Neuronal stem cell (in vitro differentiated cells): ENCODE data around the gene TFEB.

ENCODE experiments used
- DNase-seq: peaks from one replicate; pipeline ENCODE4 v3.0.0-alpha.2; 2013; ENCODE audit warnings: low spot score
- H2AFZ ChIP-seq: one replicate; pipeline ENCODE4 v1.6.1; 2013; ENCODE audit warnings: mild to moderate bottlenecking, low read length, inconsistent platforms
- H2AK5ac ChIP-seq: 2 replicates; pipeline ENCODE4 v1.6.1; 2013; ENCODE audit warnings: low read depth, mild to moderate bottlenecking, inconsistent platforms, low read length, moderate library complexity, mixed read lengths
- H2BK120ac ChIP-seq: 2 replicates; pipeline ENCODE4 v1.6.1; 2013; ENCODE audit warnings: low read depth, mild to moderate bottlenecking, inconsistent platforms, low read length, moderate library complexity, mixed read lengths
- H2BK12ac ChIP-seq: one replicate; pipeline ENCODE4 v1.6.1; 2013; ENCODE audit warnings: low read length, inconsistent platforms
- H2BK15ac ChIP-seq: 2 replicates; pipeline ENCODE4 v1.6.1; 2013; ENCODE audit warnings: mild to moderate bottlenecking, low read length, inconsistent platforms, mixed read lengths
- H2BK5ac ChIP-seq: one replicate; pipeline ENCODE4 v1.6.1; 2013; ENCODE audit warnings: inconsistent platforms, mild to moderate bottlenecking, low read length, moderate library complexity
- H3K14ac ChIP-seq: one replicate; pipeline ENCODE4 v1.6.1; 2013; ENCODE audit warnings: low read length, inconsistent platforms
- H3K18ac ChIP-seq: 2 replicates; pipeline ENCODE4 v1.6.1; 2013; ENCODE audit warnings: low read length, inconsistent platforms
- H3K23ac ChIP-seq: 2 replicates; pipeline ENCODE4 v1.6.1; 2013; ENCODE audit warnings: low read depth, mild to moderate bottlenecking, mixed read lengths, low read length, inconsistent platforms; ENCODE audit not compliant: poor library complexity
- H3K27ac ChIP-seq: replicated peaks from 3 replicates; pipeline ENCODE4 v1.5.1; 2013; ENCODE audit warnings: low read length, inconsistent platforms
- H3K27me3 ChIP-seq, 3 experiments: 2 replicates each; pipeline ENCODE4 v1.6.1; 2013; ENCODE audit warnings: low read length in 3 of 3, mild to moderate bottlenecking in 2 of 3, inconsistent platforms in 1 of 3, low read depth in 1 of 3, mixed read lengths in 1 of 3, moderate library complexity in 1 of 3; ENCODE audit not compliant: control insufficient read depth in 3 of 3, insufficient read depth in 3 of 3
- H3K36me3 ChIP-seq, 2 donors: replicated peaks in 1 of 2; 2 replicates each; pipeline ENCODE4 v1.6.1; 2013; ENCODE audit warnings: low read length in 2 of 2; ENCODE audit not compliant: control insufficient read depth in 2 of 2, insufficient read depth in 2 of 2
- H3K4ac ChIP-seq: 2 replicates; pipeline ENCODE4 v1.6.1; 2013; ENCODE audit warnings: inconsistent platforms, mild to moderate bottlenecking, low read length, moderate library complexity
- H3K4me1 ChIP-seq, 2 donors: 1 replicate in 1 of 2; 2 replicates in 1 of 2; pipeline ENCODE4 v1.6.1; 2013; ENCODE audit warnings: low read length in 2 of 2, low read depth in 1 of 2; ENCODE audit not compliant: control insufficient read depth in 2 of 2, insufficient read depth in 1 of 2
- H3K4me2 ChIP-seq: one replicate; pipeline ENCODE4 v1.6.1; 2013; ENCODE audit warnings: mild to moderate bottlenecking, low read length, inconsistent platforms; ENCODE audit not compliant: insufficient read depth, poor library complexity, severe bottlenecking
- H3K4me3 ChIP-seq, 2 donors: 2 replicates each; pipeline ENCODE4 v1.5.1; 2013; ENCODE audit warnings: low read length in 2 of 2, mild to moderate bottlenecking in 2 of 2, inconsistent platforms in 1 of 2, moderate library complexity in 1 of 2
- H3K79me1 ChIP-seq: one replicate; pipeline ENCODE4 v1.6.1; 2013; ENCODE audit warnings: low read depth, mild to moderate bottlenecking, inconsistent platforms, low read length, moderate library complexity
- H3K9ac ChIP-seq: one replicate; pipeline ENCODE4 v1.6.1; 2013; ENCODE audit warnings: mild to moderate bottlenecking, low read depth, low read length, inconsistent platforms; ENCODE audit not compliant: poor library complexity
- H3K9me3 ChIP-seq, 2 donors: replicated peaks in 1 of 2; 2 replicates each; pipeline versions ENCODE3 to v1.6.1; 2013; ENCODE audit warnings: low read length in 2 of 2, mild to moderate bottlenecking in 2 of 2, inconsistent platforms in 1 of 2, low read depth in 1 of 2, mixed read lengths in 1 of 2, moderate library complexity in 1 of 2; ENCODE audit not compliant: control insufficient read depth in 2 of 2, insufficient read depth in 1 of 2
- H4K8ac ChIP-seq: one replicate; pipeline ENCODE4 v1.6.1; 2013; ENCODE audit warnings: low read depth, mild to moderate bottlenecking, inconsistent platforms, low read length, moderate library complexity
- H4K91ac ChIP-seq: one replicate; pipeline ENCODE4 v1.6.1; 2013; ENCODE audit warnings: low read length, low read depth, mild to moderate bottlenecking, inconsistent platforms; ENCODE audit not compliant: poor library complexity
- WGBS, 2 donors: extraction: QIAGEN DNeasy Blood & Tissue Kit; methylation state at CpG; one replicate each; pipeline ENCODE4 v1.1.7; 2013; ENCODE audit warnings: missing lambda C conversion rate in 2 of 2, mixed read lengths in 1 of 2; ENCODE audit not compliant: insufficient read length in 2 of 2, insufficient replicate concordance in 1 of 2; ENCODE audit errors: extremely low coverage in 2 of 2; 5-methylcytosine and 5-hydroxymethylcytosine counted together

TFEB gene

GRCh38 chr6:41744236-41744787, 8.9 kb upstream of the TFEB start:
- Histone ChIP-seq H3K9ac (no peak overlapping the region), H2BK5ac (no peak overlapping the region), H2AK5ac (no peak overlapping the region), H3K18ac (no peak overlapping the region), H3K4me2 (no peak overlapping the region), H2BK12ac (peak overlapping the region; percentile 77), H3K79me1 (no peaks in the 10 kb centered on the region), H3K27ac (no peak overlapping the region), H2BK15ac (peak overlapping the region; percentile 46), H3K4ac (no peak overlapping the region), H2BK120ac (no peak overlapping the region), H3K23ac (no peak overlapping the region), H4K8ac (no peak overlapping the region), H3K4me3 (no peak overlapping the region), H3K9me3 (peaks cover 0 to 2% of the 10 kb centered on the region in 2 donors), H3K36me3 (no peaks in the 10 kb centered on the region), H2AFZ (no peak overlapping the region), H3K14ac (peak overlapping the region; percentile 73), H3K27me3 (peaks cover 0 to 50% (median 0%) of the 10 kb centered on the region in 3 experiments), H4K91ac (no peak overlapping the region), H3K4me1 (peaks cover 0 to 4% of the 10 kb centered on the region in 2 donors)
- no peak for DNase-seq
- no CpG with 5 or more reads among the region's 7 CpGs for WGBS, 2 donors

DNA sequence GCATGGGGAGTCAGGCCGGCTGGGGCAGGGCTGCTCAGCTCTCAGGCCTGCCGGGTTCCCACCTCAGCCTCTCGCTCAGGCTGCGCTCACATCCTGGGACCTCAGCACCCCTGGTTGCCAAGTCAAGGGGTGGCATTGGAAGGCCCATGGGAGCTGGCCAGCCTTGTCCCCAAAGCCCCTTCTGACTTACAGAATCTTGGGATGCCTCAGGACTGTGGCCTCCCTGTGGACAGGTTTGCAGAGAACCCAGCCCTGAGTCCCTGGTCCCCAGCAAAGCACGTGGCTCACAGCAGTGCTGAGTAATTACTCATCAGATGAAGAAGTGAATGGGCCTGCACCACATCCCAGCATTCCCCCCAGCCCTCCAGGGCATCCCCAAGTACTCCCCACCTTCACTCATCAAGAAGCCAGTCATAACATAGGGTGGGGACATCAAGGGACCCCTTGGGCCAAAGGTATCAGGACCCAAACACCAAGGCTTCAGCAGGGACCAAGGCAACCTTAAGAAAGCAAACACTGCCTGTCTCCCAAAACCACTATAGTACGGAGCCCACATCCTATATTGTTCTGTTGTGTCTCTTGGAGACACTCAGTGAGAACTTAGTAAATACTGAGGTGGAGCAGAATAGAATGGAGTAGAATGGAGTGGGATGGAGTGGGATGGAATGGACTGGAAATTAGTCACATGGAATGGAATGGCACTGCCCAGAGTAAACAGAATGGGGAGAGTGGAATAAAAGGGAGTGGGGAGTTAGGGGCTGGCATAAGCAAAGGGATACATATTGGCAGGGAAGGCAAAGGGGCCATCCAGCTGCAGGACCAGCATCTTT, 8.2 kb upstream of the TFEB start:
- Histone ChIP-seq H3K9ac (no peak overlapping the region), H4K91ac (no peak overlapping the region), H2BK15ac (peak overlapping the region; percentile 46), H3K36me3 (no peaks in the 10 kb centered on the region), H3K79me1 (no peaks in the 10 kb centered on the region), H3K4ac (no peak overlapping the region), H3K27me3 (peaks cover 0 to 47% (median 0%) of the 10 kb centered on the region in 3 experiments), H2BK5ac (no peak overlapping the region), H3K9me3 (peaks cover 0 to 2% of the 10 kb centered on the region in 2 donors), H3K23ac (no peak overlapping the region), H2AFZ (no peak overlapping the region), H3K18ac (no peak overlapping the region), H3K27ac (no peak overlapping the region), H2AK5ac (no peak overlapping the region), H3K4me1 (peaks cover 0 to 7% of the 10 kb centered on the region in 2 donors), H2BK12ac (no peak overlapping the region), H3K14ac (no peak overlapping the region), H4K8ac (no peak overlapping the region), H3K4me3 (no peak overlapping the region), H2BK120ac (no peak overlapping the region), H3K4me2 (no peak overlapping the region)
- WGBS, 2 donors, result no CpG with 5 or more reads among the region's 6 CpGs
- no peak for DNase-seq

DNA sequence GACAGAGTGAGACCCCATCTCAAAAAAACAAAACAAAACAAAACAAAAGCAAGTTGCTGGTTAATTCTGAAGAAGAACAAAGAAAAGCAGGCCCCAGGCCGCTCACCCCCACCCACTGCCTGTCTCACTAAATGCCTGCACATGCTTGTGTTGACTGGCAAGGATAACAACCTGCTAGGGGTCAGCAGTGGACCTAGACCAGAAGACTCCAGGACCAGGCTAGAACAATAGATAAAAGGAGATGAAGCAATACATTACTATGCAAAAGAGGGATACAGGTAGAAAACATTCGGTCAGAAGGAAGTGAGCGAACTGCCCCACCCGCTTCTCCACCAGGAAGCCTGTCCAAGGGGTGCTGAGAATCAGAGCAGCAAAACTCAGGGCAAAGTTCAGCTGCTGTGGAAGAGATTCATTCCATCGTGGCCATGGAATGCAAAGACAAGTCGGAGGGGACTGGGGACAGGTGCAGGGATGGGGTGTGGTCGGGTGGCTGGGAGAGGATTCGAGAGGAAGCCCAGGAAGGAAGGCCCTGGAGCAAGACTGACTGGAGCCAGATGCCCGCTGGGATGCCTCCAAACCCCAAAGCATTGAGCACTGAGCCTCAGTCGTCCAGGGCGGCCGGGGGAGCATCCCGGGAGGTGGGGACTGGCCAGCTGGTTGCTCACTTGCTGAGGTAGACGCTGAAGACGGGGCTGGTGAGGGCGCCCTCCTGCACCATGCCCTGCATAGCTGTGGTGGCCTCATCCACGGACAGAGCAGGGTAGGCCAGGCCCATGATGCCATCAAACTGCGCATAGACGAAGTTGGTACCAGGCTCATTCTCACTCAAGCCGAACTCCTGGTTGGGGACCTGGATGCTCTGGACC, 6.5 kb upstream of the TFEB start:
- peak overlapping the region; percentile 71 for H3K23ac ChIP-seq
- no CpG with 5 or more reads among the region's 20 CpGs for WGBS, 2 donors
- no peak overlapping the region for H2BK5ac ChIP-seq
- no peak overlapping the region for H2AFZ ChIP-seq
- no peak overlapping the region for H4K8ac ChIP-seq
- H2AK5ac ChIP-seq, result peak overlapping the region; percentile 49
- peaks cover 0 to 7% of the 10 kb centered on the region in 2 donors for H3K4me1 ChIP-seq
- H2BK120ac ChIP-seq, result no peak overlapping the region
- H3K18ac ChIP-seq, result peak overlapping the region; percentile 21
- peak overlapping the region; percentile 3 for H3K14ac ChIP-seq
- H3K9me3 ChIP-seq, result peaks cover 0 to under 1% of the 10 kb centered on the region in 2 donors
- no peaks in the 10 kb centered on the region for H3K79me1 ChIP-seq
- no peak overlapping the region for H4K91ac ChIP-seq
- H3K4ac ChIP-seq, result no peak overlapping the region
- peaks cover 0 to 36% (median 0%) of the 10 kb centered on the region in 3 experiments for H3K27me3 ChIP-seq
- no peak overlapping the region for H3K4me3 ChIP-seq
- H3K4me2 ChIP-seq, result no peak overlapping the region
- no peak overlapping the region for H2BK12ac ChIP-seq
- no peak for DNase-seq
- H3K9ac ChIP-seq, result no peak overlapping the region
- H3K27ac ChIP-seq, result no peak overlapping the region
- no peaks in the 10 kb centered on the region for H3K36me3 ChIP-seq
- peak overlapping the region; percentile 77 for H2BK15ac ChIP-seq
